ENCODE data around the gene PPP2R5C.

The PPP2R5C gene

DNA sequence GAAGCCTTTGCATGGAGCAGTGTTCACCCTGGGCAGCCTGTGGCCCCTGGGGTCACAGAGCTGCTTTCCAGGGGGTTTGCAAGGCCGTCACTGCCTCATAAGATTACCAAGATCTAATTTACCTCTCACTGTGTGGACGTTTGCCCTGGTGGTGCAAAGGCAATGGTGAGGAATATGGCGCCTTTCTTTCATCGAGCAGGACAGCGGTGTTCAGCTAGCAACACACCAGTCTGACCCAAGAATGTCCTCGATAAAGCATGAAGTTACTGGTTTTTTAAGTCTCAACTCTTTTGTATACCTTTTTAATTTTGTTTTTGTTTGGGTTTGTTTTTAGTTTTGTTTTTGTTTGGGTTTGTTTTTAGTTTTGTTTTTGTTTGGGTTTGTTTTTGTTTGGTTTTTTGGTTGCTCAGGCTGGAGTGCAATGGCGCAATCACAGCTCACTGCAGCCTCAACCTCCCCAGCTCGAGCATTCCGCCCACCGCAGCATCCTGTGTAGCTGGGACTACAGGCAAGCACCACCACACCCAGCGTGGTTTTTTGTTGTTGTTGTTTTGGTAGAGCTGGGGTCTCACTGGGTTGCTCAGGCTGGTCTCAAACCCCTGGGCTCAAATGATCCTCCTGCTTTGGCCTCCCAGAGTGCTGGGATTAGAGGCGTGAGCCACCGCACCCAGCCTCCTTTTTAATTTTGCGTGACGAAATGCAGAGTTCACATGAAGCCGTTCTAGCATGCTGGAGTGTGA is 57.9 kb downstream of the PPP2R5C start:
- DNase-seq: no peak

DNA sequence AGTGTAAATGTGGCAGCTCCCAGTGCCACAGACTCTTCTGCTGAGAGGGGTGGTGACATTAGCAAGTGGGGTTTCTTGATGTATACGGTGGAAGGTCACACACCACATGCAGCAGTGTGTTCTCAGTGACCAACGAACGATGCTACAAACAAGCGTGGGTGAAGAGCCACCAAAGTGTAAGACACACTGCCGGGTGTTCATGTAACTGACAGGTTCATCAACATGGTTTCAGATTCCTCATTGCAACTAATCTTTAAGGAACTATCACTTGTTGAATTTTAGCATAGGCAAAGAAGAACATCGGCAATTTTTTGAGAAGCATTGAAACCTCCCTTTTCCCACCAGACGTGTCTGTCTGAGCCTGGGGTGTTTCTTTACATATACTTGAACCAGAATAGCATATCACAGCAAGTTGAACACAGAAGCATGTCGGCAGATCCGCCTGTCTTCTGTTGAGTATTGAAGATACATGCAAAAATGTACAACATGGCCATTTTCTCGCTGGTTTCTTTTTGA is 58.8 kb downstream of the PPP2R5C start:
- no peak for DNase-seq

DNA sequence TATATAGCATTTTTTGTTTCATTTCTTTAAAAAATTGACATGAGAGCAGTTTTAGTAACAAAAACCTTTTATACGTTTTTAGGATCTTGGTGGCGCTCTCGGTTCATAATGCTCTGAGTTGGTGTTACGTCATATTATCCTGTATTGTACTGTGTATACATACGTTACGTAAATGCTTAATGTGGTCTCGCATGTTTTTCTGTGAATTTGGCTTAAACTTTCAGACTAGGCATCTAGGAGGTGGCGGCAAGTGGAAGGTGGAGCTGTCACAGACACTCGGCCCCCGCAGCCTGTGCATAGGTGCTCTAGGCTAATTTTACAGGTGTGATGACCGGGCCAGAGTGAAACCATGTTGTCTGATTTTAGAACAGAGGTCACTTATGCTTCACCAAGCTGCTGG is 60.0 kb downstream of the PPP2R5C start:
- DNase-seq: no peak

- no peak for DNase-seq
Observed at GRCh38 chr14:101823066-101823465, 61.6 kb downstream of the PPP2R5C start.

GRCh38 chr14:101823511-101824120 is 62.1 kb downstream of the PPP2R5C start:
- no peak for DNase-seq

DNA sequence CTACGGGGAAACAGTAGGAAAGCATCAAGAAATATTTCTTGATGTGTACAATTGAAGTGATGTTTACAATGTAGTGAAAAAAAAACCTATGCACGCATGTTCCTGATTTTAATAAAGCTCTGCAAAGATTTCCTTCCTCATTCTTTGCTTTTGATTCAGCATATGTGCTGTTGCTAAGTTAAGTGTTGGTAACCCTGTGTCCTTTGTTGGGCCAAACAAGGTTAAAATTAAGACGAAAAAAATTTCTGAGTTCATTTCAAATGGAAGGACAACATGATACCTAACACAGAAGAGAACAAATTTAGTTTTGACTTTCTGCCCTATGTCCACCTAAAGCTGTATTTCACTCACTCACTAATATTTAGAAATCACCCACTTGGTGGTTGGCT is 62.8 kb downstream of the PPP2R5C start:
- DNase-seq: no peak

DNA sequence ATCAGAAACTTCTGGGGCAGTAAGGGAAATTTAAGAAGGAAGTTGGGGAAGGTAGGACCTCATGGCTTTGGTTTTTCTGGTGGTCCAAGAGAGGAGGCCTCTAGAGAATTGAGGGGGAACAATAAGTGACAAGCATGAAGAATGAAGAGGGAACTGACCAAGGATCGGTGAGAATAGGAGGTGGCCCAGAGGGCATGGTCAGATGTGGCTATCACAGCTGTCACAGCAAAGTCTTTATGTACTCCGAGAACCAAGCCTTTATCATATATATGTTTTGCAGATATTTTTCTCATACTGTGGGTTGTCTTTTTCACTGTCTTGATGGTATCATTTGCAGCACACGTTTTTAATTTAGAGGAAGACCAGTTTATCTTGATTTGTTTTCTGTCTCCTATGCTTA is 64.3 kb downstream of the PPP2R5C start:
- DNase-seq: no peak

GRCh38 chr14:101826351-101826750 is 64.8 kb downstream of the PPP2R5C start:
- no peak for DNase-seq

DNA sequence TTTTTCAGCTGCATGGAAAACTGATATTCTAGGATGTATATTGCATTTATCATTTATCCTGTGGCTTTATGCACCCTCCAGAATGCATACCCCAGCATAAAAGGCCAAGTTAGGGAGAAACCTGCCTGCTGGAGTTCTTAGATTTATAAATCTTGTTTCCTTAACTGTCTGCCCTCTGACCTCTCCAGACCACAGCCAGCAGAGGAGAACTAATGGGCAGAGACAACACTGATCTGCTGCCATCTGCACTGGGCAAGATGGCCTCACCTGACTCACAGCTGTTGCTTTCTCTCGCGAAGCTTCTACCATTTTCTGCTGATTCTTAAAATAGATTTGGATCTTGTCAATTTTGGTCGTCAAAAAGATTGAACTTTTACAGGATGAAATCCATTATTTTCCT is 65.8 kb downstream of the PPP2R5C start:
- DNase-seq: no peak

- DNase-seq: no peak
Observed at GRCh38 chr14:101828046-101828445, 66.5 kb downstream of the PPP2R5C start.

DNA sequence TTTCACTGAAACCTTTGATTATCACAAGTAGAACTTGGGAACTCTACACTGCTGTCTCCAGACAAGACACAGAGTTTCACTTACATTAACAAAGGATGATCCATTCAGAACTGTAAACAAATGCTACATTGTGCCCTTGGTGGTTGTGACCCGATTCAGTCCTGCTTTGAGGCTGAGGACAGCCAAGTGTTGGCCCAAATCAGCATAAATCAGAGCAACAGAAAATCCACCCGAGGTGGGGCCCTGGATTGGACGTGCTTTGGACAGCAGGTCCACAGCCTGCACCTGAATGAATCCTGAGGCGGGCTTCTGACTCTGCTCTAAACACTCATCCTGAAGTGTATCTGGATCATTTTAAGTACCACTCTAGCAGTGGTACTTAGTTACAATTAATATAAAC is 68.8 kb downstream of the PPP2R5C start:
- no peak for DNase-seq

DNA sequence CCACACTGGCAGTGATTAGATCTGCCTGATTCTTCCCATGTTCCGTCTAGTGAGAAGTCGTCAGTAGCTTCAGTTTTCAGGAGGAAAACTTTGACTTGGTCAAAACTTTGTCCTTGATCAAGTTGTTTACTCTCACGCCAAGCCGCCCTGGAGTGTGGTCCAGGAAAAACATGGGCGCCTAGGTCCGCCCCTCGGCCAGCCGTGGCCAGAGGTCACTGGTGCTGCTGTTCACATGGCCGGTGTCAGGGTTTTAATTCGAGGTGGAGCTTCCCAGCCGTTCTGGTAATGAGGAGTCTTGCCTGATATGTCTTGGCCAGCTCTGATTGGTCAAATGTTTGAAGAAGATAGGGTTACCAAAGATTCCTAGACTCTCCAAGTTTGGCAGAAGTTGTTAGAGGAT is 71.5 kb downstream of the PPP2R5C start:
- no peak for DNase-seq

GRCh38 chr14:101834397-101834796 is 72.9 kb downstream of the PPP2R5C start:
- DNase-seq: no peak

DNA sequence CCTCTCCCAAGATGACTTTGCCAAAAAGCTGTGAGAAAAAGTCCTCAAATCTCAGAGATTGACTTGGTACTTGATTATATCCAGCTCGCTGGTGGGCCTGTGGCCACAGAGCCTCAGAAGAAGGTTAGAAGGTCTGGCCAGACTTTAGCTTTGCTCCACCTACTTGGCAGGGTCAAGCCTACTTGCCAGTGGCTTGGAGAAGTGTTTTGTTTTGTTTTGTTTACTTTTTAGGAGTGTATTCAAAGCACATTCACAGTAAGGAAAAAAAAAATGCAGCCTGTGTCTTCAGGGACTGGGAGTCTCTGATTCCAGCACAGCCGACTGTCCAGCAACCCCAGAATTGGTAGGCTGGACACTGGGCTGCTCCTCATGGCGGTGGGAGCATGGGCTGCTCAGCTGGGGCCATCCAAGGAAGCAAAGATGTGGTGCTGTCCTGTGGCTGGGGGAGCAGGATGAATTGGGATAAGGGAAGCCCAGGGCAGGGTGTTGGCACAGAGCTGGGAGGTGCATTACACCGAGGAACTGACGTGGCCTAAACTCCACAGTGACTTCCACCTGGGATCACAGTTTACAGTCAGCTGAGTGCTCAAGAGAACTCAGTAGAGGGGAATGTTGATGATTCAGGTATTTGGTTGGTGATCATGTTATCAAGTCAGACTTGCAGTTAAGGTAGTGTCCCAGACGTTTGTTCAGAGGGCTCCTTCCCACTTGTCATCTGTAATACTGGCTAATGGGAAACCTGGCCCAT is 73.5 kb downstream of the PPP2R5C start:
- no peak for DNase-seq

DNA sequence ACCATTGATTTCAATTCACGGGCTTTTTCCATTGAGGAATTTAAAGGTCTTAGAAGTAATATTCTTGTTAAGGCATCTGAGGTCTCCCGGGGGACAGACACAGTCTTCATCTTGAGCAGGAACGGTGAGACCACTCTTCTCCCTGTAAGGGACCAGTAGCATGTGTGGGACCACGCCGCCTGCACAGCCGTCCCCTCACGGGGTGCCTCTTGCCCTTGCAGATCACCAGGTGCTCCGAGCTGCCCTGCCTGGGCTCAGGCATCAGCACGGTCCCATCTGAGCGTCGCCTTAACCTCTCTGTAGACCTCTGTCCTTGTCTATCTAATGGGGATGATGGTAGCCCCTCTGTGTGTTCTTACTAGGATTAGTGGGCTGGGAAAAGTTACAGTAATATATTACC is 74.1 kb downstream of the PPP2R5C start:
- DNase-seq: no peak

DNA sequence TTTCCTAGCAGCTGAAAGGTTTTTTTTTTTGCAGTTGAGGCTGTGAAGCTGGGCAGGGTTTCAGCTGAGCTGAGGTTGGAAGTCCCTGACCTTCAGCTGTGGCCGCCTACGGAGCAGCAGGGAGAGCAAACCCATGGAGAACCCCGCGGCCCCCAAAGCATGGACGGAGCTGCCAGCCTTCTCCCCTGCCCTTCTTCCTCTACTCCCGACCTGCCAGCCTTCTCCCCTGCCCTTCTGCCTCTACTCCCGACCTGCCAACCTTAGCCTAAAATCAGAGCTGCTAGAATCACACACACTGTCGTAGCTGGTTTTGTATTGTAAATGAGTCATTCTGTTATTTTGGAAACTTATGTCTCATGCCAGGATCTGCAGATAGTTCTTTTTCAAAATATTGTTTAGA is 74.6 kb downstream of the PPP2R5C start:
- no peak for DNase-seq

- DNase-seq: no peak
Observed at GRCh38 chr14:101838476-101838875, 77.0 kb downstream of the PPP2R5C start.

DNA sequence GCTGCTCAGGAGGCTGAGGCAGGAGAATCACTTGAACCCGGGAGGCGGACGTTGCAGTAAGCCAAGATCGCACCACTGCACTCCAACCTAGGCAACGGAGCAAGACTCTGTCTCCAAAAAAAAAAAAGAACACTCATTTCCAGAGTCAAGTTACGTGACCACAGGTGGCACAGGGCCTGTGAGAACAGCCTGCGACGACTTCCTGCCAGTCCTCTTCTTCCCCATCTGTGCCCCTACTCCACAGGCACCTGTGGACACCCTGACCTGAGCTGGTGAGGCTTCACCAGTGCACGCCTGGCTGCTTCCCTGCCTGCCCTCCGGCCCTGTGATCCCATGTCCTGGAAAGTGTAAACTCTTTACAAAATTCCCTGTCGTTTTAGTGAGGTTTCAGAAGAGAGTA is 77.7 kb downstream of the PPP2R5C start:
- no peak for DNase-seq

GRCh38 chr14:101839661-101840060 is 78.2 kb downstream of the PPP2R5C start:
- DNase-seq: no peak

- no peak for DNase-seq
Observed at GRCh38 chr14:101840649-101841369, 79.3 kb downstream of the PPP2R5C start.

DNA sequence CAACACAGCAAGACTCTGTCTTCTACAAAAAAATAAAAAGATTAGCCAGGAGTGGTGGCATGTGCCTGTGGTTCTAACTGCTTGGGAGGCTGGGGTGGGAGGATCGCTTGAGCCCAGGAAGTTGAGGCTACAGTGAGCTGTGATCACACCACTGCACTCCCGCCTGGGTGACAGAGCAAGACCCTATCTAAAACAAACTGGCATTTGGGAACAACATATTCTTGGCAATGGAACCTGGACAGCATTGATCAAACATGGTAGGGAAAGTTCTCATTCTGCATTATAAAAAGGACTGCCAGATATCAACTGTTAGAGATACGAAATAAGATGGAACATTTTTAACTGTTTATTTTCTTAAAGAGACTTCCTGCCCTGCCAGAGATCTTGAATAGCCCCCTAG is 81.5 kb downstream of the PPP2R5C start:
- DNase-seq: no peak

DNA sequence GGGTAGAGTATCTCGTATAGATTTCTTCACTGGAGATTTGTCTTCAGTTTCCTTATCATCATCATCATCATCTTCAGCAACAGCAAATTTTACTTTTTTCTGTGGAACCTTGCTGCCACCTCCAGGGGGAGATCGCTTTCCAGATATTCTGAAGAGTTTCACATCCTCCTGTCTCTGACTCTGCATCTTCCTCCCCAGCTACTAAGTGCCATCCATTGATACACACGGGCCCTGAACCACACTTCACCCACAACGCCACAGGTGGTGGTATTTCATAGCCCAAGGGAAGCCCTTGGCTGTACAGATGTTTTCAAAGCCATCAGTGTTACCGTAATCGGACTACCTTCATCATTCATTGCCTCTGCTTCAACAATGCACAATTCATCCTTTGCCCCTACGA is 82.2 kb downstream of the PPP2R5C start:
- DNase-seq: no peak

- DNase-seq: no peak
Observed at GRCh38 chr14:101844219-101844618, 82.7 kb downstream of the PPP2R5C start.

Data from NCI-H1436 treated with DMSO at 0.1 percent for 48 hours (cell line).